ENCODE data around the gene HCN2.

HCN2 gene

DNA sequence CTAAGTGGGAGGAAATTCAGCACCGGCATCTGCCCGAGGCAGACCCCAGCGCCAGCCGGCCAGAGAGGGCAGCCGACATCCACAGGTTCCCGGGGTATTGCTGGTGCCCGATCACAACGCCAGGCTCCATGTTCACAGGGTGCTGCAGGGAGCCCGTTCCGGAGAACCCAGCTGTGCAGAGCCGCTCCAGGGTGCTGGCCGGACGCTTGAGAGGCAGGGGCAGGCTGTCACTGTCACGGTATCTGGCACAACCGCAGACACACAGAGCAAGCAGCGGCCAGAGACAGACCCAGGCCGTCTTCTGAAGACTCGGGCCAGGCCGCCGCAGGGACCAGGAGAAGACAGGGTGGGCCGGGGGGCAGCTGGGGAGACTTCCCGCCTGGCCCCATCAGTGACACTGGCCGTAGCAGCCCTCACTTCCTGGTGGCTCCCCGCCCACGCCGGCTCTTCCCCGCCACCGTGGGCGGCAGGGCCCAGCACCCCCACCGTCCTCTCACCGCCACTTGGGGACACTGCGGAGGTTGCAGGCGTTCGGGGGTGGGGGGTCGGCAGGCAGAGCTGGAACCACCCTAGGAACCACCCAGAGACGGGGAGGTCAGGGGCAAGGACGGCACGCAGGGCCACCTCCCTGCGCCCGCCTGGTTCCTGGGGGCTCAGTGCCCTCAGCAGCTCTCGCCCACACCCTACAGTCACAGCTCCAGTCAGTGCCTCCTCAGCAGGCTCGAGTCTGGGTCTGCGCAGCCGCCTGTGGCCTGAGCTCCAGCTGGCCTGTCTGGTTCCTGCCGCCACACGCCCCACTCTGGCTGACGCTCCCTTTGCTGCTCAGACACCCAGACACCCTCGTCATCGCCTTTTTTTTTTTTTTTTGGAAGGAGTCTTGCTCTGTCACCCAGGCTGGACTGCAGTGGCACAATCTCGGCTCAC lies 69.5 kb downstream of the HCN2 start:
- DNase-seq, result no peak

GRCh38 chr19:660793-661426 lies 71.2 kb downstream of the HCN2 start:
- no peak for DNase-seq

DNA sequence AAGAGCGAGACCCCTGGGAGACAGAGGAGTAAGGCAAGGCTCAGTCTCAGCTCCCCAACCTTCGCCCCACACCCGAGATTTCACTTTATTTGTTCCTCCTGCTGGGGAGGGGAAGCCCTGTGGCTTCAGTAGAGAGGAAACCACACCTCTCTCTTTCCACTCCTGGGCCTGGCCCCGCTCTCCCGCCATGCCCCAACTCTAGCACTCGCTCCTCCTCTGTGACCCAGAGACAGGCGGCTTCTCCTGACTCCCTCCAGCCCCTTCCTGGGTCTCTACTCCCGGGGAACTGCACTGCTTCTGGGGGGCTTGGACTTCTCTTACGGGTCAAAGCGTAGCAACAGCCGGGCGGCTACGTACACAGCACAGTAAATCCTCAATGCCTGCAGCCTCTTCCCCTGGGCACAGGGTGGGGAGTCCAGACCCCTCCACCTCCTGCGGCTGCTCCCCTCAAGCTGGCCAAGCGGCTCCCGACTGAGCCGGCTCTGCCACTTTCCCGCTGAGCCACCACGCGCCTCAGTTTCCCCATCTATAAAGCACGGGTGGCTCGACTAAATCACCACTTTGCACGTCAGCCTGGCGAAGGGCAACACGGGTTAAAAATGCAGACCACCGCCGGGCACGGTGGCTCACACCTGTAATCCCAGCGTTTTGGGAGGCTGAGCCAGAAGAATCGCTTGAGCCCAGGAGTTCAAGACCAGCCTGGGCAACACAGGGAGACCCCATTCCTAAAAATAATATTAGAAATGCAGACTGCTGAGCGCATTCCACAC lies 71.9 kb downstream of the HCN2 start:
- no peak for DNase-seq

- peak; percentile 55 for DNase-seq
Measured at GRCh38 chr19:662207-662961, 72.7 kb downstream of the HCN2 start.

GRCh38 chr19:662962-663681 lies 73.4 kb downstream of the HCN2 start, which contains the start of gene RNF126:
RNF126 (minus strand) TSS chr19:663214; CDS start chr19:663121, 93 bp downstream.
- peak; percentile 88 for DNase-seq

DNA sequence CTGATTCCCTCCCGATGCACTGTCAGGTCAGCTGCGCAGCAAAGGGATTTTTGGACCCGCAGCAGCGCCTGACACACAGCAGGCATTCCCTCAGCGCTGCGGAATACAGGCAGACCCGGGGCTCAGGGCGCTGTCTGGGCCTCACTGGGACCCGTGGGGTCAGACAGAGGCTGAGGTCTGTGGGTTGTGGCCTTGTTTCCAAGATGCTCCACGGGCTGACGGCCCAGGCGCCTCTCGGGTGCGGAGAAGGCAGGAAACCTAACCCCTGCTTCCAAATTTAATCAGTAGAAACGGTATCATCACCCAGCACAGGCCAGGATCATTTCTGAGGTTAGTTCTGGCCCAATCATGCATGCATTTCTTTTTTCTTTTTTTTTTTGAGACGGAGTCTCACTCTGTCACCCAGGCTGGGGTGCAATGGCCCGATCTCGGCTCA lies 74.0 kb downstream of the HCN2 start:
- DNase-seq, result no peak

DNA sequence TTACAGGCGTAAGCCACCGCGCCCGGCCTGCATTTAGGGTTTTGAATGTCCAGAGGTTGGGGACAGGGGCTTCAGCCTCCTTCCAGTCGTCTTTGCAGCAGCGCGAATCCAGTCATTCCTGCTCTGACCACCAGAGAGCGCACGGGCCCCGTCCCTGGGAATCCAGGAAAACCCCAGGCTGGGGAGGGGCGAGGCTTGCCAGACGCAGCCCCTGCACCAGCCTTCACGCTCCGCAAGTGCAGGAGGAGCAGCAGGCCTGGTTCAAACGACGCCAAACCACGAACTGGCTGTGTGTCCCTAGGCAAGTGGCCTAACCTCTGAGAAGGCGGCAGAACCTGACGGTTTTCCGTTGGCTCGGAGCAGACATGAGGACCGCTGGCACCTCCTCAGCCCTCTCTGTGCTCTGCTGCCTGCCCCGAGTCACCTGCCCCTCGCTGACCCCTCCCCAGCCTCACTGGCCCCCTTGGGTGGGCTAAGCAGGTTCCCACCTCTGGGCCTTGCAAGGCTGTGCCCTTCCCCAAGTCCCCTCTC lies 75.3 kb downstream of the HCN2 start:
- DNase-seq, result peak; percentile 88
